Midbrain (tissue), 1 donor: ENCODE data around the gene DLK2.
"Not testable (repeated sequence)": the region's sequence is repeated elsewhere in the genome, so short reads cannot be mapped to it uniquely, and the experiment has no call there.

Experiments used
- DNase-seq: peaks from one replicate; lab custom pipeline; 2025; lab: John Stamatoyannopoulos, UW

Gene DLK2

GRCh38 chr6:43455531-43456428 lies at the start of gene DLK2:
TSS of gene DLK2 (minus strand) at chr6:43455548. CDS start at chr6:43454825, 723 bp downstream.
- peak; percentile 1 for DNase-seq

- DNase-seq: no peak
Measured at GRCh38 chr6:43503443-43503842, 48.1 kb upstream of the DLK2 start.

- DNase-seq: no peak
Measured at GRCh38 chr6:43502666-43503065, 47.3 kb upstream of the DLK2 start.

DNA sequence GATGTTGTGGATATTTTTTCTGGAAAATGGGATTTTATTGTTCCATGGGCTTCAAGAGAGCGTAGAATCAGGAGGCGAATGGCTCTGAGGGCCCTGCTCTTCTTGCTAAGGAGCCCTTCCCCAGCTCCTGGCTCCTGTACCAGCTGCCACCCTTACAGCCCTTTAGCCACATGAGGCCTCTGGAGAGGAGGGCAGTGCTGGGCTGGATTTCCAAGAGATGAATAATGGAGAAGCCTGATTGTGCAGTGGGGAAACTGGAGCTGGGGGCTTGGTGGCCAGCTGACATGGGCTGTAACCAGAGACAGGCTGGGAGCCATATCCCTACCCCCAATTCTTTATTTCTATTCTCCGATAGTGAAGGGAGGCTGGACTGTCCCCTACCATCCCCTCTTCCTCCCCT lies 45.6 kb upstream of the DLK2 start:
- DNase-seq: no peak

- DNase-seq: no peak
Measured at GRCh38 chr6:43499028-43499815, 43.9 kb upstream of the DLK2 start.

- not testable (repeated sequence) for DNase-seq
Measured at GRCh38 chr6:43498291-43498690, 42.9 kb upstream of the DLK2 start.

GRCh38 chr6:43497689-43498088 lies 42.3 kb upstream of the DLK2 start:
- DNase-seq: no peak

DNA sequence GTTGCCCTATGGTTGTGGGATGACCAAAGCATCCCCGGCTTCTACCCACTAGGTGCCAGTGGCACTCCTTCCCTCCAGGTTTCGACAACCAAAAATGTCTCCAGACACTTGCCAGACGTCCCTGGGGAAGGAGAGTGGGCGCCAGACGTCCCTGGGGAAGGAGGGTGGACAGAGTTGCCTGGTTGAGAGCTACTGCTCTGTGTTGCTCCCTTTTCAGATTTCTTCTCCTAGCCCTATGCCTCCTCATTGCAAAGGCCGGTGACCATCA lies 41.7 kb upstream of the DLK2 start:
- DNase-seq: no peak

DNA sequence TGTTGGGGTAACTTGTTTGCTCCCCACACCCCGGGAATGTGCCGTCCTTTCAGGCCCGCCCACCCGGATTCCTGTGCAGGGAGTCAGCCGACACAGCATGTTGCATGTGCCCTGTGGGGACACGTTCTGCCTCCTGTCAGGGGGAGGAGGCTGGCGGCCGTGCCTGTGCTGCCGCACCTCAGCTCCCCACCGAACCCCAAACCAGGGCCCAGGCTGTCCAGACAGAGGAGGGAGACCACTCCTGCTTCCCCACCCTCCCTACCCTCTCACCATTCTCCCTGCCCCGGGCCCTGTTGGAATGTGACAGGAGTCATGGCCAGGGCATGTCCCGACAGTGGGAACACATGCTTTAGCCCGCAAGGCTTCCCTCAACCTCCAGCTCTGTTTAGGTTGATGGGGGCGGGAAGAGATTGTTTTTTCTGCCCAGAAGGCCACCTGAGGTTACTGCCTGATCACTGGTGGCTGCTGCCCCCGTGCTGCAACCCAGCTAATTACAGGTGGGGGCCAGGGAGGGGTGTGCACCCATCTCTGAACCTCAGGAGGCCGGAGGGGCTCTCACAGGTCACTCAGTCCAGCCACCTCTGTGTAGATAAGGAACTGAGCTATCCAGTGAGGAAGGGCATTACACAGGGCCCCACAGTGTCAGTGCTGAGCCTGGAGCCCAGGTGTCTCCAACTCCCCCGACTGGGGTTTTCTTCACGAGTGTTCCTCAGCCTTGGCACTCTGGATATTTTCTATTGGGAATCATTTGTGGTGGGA lies 41.2 kb upstream of the DLK2 start:
- no peak for DNase-seq

DNA sequence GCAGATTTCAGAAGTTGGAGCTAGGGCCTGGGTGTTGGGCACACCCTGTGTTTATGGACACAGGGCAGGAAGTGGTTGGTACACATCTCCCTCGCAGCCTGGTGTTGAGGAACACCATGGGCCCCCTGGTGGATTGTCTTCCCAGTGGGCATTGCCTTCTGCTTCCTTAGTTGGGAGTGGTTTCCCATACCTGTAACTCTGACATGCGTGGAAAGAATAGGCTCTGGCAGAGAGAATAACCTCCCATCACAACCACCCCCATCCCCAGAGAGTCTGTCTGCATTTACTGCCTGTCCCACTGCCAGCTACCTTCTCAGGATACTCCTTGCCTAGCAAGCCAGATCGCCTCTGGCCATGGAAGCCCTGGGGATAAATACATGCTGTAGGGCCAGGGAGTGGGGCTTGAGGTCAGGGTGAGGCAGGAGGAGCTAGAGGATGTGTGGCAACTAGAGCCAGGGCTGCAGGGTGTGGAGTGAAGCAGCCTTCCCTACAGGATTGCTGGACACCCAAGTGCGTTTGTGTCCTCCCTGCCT lies 40.1 kb upstream of the DLK2 start:
- DNase-seq: no peak

DNA sequence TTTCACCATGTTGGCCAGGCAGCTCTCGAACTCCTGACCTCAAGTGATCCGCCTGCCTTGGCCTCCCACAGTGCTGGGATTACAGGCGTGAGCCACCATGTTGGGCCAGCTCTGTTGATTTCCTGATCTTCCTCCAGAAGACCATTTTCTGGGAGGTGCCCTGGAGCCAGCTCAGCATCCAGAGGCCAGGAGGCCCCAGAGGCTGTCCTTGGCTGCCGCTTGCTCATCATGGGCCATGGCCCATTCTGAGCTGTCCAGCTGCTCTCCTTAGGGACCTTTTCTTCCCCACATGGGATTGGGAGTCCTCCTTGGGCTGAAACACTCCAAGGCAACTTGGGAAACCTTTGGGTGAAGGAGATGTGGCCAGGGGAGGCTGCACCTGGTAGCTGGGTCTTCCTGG lies 39.4 kb upstream of the DLK2 start:
- DNase-seq: no peak

DNA sequence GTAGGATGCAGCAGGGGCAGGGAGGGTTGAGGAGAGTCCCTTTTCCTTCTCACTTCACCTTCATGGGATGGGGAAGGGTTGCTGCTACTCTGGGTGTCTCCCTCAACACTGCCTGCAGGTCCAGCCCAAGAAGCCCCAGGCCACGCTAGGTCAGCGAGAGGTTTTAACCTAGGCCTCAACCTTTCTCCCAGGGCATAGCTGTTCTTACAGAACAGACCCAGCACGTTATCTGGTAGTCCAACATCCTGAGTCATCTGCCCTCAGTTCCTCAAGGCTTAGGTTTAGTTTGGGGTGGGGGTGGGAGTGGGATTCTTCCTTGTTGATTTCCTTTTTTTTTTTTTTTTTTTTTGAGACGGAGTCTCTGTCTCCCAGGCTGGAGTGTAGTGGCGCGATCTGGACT lies 39.0 kb upstream of the DLK2 start:
- DNase-seq: no peak

DNA sequence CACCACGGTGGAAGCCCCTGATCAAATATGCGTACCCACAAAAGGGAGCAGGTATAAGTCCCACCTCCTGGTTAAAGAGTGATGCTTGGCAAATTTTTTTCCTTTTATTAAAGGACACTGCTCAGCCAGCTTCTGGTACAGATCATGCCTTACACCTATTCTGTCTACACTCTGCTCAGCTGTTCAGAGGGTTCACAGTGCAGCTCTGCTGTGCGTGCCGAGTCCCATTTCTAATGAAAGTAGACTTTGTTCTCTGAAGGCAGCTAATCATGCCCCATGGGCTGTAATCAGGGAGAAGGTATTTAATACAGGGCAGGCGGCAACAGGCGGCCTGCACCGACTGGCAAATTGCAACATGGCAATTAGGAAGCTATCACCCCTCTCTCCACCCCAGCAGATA lies 38.5 kb upstream of the DLK2 start:
- peak; percentile 27 for DNase-seq

DNA sequence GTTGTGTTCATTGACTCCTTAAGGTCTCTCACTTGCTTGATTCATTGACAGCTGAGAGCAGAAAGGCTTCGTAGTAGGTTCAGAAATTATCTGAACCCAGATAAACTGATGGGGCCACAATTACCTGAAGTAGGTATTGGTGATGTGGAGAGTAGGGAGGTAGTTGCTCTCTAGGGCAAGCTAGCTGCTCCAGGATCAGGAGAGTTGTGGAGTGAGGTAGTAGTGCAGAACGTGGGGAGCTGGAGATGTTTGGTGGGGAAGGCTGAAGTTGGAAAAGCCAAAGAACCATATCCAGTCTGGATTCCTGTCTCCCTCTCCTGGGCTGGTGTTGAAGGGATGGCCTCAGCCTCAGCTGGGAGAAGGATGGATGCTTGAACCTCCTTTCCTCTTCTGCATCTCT lies 37.9 kb upstream of the DLK2 start:
- DNase-seq: no peak

DNA sequence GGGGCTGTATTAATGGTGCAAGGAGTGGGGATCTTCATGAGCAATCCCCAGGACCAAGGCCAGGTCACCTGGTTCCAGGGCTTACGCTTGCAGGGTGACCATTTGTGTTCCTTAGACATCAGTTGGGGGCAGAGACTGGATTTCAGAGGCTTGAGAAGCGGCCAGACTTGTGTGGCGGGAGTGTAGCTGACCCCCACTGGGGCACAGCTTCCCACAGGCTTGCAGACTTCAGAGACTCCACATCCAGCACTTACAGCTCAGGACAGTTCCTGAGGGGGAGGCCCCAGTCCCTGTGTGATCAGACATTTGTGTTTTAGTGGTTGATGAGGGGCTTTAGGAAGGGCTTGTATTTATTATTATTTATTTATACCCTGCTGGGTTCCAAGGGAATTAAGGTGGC lies 37.3 kb upstream of the DLK2 start:
- peak; percentile 52 for DNase-seq

- peak; percentile 92 for DNase-seq
Measured at GRCh38 chr6:43491750-43492661, 36.7 kb upstream of the DLK2 start.

DNA sequence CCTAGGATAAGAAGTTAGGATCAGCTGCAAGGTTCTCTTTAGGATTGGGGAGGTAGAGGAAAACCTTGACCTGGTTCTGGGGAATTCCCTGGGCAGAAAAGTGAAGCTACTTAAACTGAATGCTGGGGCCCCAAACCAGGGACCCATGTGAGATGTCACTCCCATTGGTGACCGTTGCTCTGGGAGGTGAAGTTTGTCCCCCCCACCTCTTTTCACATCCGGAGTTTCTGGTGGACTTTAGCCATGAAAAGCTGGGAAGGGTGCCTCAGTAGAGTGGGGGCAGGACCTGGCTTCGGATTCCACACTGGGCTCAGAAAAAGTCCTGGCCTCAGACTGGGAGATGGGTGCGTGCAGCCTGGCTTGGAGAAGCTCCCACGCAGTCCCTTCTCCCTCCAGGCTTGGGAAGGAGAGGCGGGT lies 35.2 kb upstream of the DLK2 start:
- DNase-seq: no peak

- DNase-seq: peak; percentile 95
Measured at GRCh38 chr6:43489277-43490072, 34.1 kb upstream of the DLK2 start.

GRCh38 chr6:43488667-43489276 lies 33.4 kb upstream of the DLK2 start:
- DNase-seq: no peak
